Measurements from ENCODE around the gene NME7.
"Not testable (repeated sequence)": the region's sequence is repeated elsewhere in the genome, so short reads cannot be mapped to it uniquely, and the experiment has no call there.

The NME7 gene

DNA sequence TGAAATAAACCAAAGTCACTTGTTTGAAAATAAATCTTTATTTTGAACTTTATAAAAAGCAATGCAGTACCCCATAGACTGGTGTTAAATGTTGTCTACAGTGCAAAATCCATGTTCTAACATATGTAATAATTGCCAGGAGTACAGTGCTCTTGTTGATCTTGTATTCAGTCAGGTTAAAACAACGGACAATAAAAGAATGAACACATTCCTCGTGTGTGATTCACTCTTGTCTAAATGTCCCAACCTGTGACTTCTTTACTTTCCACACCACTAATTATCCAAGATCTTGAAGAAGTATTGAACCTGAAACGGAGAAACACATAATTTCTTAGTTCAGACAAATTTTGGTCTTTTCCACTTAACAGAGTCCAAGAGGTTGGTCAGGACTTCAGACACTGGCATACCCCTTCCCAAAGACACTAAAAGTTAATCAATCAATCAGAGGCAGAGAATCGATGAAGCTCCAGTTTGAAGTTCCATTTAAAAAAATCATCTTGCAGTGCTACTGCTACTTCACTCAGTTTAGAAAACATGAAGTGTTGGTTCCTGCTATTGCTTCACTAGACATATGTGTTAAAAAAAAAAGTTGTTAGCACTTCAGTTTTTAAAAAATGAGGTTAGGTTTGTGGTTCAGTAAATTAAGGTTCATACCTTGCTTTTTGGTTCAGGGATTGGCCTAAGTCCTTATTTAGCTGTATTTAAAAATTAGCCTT, 234.9 kb downstream of the NME7 start:
- ChIA-PET CTCF (interaction anchor here (0.7 to 1.4 kb wide), 6 partner anchors 9 to 790 kb away, joined by 3 to 7 read pairs (median 3); no protein-coding TSS in a partner anchor), POLR2A (no interaction called here)
- DNase-seq (ENCODE audit: extremely low spot score), result no peak
- TF ChIP-seq, protein P1, sequence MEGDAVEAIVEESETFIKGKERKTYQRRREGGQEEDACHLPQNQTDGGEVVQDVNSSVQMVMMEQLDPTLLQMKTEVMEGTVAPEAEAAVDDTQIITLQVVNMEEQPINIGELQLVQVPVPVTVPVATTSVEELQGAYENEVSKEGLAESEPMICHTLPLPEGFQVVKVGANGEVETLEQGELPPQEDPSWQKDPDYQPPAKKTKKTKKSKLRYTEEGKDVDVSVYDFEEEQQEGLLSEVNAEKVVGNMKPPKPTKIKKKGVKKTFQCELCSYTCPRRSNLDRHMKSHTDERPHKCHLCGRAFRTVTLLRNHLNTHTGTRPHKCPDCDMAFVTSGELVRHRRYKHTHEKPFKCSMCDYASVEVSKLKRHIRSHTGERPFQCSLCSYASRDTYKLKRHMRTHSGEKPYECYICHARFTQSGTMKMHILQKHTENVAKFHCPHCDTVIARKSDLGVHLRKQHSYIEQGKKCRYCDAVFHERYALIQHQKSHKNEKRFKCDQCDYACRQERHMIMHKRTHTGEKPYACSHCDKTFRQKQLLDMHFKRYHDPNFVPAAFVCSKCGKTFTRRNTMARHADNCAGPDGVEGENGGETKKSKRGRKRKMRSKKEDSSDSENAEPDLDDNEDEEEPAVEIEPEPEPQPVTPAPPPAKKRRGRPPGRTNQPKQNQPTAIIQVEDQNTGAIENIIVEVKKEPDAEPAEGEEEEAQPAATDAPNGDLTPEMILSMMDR (IDR thresholded peaks at IDR 0.05; ENCODE audit: control extremely low read depth, extremely low read depth, low read depth, missing control alignments), result no peak

DNA sequence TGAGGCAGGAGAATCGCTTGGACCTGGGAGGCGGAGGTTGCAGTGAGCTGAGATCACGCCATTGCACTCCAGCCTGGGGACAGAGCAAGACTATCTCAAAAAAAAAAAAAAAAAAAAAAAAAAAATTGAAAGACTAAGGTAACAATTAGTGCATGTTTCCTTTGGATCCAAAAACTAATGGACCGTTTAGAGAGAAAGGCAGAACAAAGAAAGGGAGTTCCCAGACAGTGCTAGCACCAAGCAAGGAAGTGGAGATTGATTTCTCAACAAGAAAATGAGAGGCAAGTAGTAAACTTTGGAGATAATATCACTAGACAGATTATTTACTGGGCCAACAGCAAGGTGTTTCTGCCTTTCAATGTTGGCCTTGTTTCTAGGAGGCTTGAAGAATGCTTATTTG, 236.9 kb downstream of the NME7 start:
- POLR2A ChIA-PET, result no interaction called here
- TF ChIP-seq, protein P1 (IDR thresholded peaks at IDR 0.05; ENCODE audit: control extremely low read depth, extremely low read depth, low read depth, missing control alignments), result no peak

DNA sequence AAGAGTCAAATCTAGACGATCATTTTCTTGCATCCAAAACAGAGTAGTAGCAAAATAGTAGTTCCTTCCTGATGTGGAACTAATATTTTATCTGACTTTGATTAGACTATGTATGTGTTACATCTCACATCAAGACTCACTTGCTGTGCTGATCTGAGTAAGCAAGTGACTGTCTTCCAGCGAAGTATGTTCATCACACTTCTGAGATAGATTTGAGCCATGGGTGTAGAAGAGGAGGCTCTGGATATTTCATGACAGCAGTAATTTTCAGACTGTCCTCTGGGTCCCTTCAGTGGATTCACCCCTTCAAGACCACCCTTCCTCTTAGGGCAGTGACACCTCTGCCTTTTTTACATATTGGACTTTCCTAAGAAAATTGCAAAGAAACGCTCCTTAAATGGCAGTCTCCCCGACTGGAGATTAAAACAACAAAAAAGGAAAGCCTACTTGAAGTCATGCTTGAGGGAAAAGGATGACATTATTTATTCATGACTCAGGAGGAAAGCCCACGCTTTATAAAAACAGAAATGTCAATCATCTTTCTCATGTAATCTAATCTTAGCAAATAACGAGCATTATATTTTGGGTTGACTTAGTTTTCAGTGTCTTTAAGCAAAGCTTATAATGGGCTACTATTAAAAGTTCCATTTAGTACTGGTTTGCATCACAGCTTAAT, 238.3 kb downstream of the NME7 start:
- CTCF ChIA-PET, result interaction anchor here (1.1 to 1.7 kb wide), 2 partner anchors 9 to 18 kb away, joined by 3 to 7 read pairs; no protein-coding TSS in a partner anchor
- DNase-seq (ENCODE audit: extremely low spot score), result no peak
- TF ChIP-seq, protein P1 (IDR thresholded peaks at IDR 0.05; ENCODE audit: control extremely low read depth, extremely low read depth, low read depth, missing control alignments), result no peak
- POLR2A ChIA-PET, result no interaction called here

More for the DNA sequence above, 236.9 kb downstream of the NME7 start:
- CTCF ChIA-PET, result no interaction called here
- no peak for DNase-seq (ENCODE audit: extremely low spot score)

DNA sequence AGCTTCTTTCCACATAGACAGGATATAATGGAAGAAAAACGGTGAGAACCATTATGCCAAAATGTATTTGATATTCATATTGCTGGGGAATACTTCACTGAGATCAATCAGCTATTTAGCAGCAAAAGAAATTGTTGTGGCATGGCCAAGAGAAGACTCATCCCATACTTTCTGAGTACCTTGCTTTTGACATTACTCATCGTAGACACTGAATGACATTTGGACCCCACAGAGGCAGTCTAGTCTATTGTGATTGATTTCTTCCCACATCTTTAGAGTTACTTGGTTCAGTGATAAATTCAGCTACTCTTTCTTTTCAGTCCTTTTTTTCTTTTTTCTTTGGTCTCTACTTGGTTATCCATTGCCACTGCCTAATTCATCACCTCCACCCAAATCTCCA, 239.0 kb downstream of the NME7 start:
- TF ChIP-seq, protein P1 (IDR thresholded peaks at IDR 0.05; ENCODE audit: control extremely low read depth, extremely low read depth, low read depth, missing control alignments), result no peak
- POLR2A ChIA-PET, result no interaction called here
- no peak for DNase-seq (ENCODE audit: extremely low spot score)
- CTCF ChIA-PET, result interaction anchor here (1.0 to 1.7 kb wide), 3 partner anchors 8 to 86 kb away, joined by 3 to 7 read pairs (median 3); no protein-coding TSS in a partner anchor

DNA sequence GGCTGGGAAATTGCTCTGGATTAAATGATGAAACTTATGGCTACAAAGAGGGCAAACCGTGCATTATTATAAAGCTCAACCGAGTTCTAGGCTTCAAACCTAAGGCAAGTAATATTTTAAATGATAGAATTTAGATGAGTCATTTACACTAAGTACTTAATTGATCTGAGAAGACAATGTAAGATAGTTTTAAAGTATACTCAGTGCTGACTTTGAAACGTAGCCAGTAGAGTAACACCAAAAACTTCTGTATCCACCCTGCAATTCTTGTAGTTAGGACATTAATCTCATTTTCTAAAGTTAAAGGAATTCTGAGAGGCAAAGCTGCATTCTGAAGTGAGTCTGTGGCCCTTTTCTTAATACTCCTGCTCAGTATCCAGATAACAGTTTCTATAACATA, 240.3 kb downstream of the NME7 start:
- TF ChIP-seq, protein P1 (IDR thresholded peaks at IDR 0.05; ENCODE audit: control extremely low read depth, extremely low read depth, low read depth, missing control alignments), result no peak
- ChIA-PET CTCF (interaction anchor here (0.9 to 2.0 kb wide), 4 partner anchors 16 to 221 kb away, joined by 3 to 7 read pairs (median 4); partner anchors contain the start of gene ATP1B1), POLR2A (no interaction called here)
- DNase-seq (ENCODE audit: extremely low spot score), result no peak

DNA sequence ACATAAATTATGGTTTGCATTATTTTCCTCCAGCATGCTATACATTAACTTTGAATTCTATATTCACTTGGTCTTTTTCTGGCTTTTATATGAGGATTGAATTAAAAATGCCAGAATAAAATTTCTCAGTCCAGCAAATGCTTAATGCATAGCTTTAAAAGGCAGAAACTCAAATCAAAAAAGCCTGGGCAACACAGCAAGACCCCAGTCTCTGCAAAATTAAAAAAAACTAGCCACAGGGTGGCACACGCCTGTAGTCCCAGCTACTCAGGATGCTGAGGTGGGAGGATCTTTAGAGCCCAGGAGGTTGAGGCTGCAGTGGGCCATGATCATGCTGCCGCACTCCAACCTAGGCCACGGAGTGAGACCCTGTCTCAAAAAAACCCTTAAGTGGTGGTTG, 241.3 kb downstream of the NME7 start:
- POLR2A ChIA-PET, result no interaction called here
- TF ChIP-seq, protein P1 (IDR thresholded peaks at IDR 0.05; ENCODE audit: control extremely low read depth, extremely low read depth, low read depth, missing control alignments), result no peak
- CTCF ChIA-PET, result interaction anchor here (1.0 to 2.0 kb wide), 4 partner anchors 8 to 784 kb away, joined by 3 to 4 read pairs (median 4); no protein-coding TSS in a partner anchor
- no peak for DNase-seq (ENCODE audit: extremely low spot score)

DNA sequence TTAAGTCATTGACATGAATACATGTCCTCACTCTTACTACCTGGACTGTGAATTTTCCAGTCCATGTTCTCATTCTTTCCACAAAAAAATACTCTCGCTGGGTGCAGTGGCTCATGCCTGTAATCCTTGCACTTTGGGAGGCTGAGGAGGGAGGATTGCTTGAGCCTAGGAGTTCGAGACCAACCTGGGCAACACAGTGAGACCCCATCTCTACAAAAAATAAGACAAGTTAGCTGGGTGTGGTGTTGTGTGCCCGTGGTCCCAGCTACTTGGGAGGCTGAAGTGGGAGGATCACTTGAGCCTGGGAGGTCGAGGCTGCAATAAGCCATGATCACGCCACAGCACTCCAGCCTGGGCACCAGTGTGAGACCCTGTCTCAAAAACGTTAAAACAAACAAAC, 242.0 kb downstream of the NME7 start:
- CTCF ChIA-PET, result interaction anchor here (1.0 to 1.5 kb wide), 3 partner anchors 8 to 783 kb away, joined by 3 to 4 read pairs (median 3); no protein-coding TSS in a partner anchor
- POLR2A ChIA-PET; DNase-seq (ENCODE audit: extremely low spot score): not testable (repeated sequence)
